Gastroesophageal sphincter (tissue), 3 donors: Measurements from ENCODE around the gene ECHS1.

Source experiments
- CTCF ChIP-seq, 4 experiments: fragments of 200-600 bp in 2 of 4; fragments of 450-650 bp in 2 of 4; sonication (generic) in 1 of 4; IDR thresholded peaks; one replicate each; pipeline ENCODE4 v1.5.1; 2017 to 2019; ENCODE audit warnings: antibody characterized with exemption in 4 of 4, mild to moderate bottlenecking in 2 of 4, moderate library complexity in 2 of 4
- EP300 ChIP-seq: sonication (generic); formaldehyde crosslinking; IDR thresholded peaks from one replicate; pipeline ENCODE4 v1.6.1; 2017; ENCODE audit warnings: antibody characterized with exemption, mild to moderate bottlenecking
- POLR2A ChIP-seq, 2 donors: fragments of 450-650 bp; IDR thresholded peaks; one replicate each; pipeline ENCODE4 v1.6.1; 2017; ENCODE audit warnings: antibody characterized with exemption in 2 of 2, mild to moderate bottlenecking in 2 of 2, moderate library complexity in 1 of 2
- POLR2AphosphoS5 ChIP-seq: sonication (generic); formaldehyde crosslinking; IDR thresholded peaks from one replicate; pipeline ENCODE4 v1.6.1; 2017; ENCODE audit warnings: antibody characterized with exemption

GRCh38 chr10:133370030-133370786 lies 2.9 kb downstream of the ECHS1 start:
- TF ChIP-seq POLR2A (IDR thresholded peaks at IDR 0.05) = no peak
- TF ChIP-seq CTCF (IDR thresholded peaks at IDR 0.05) = no peak
- no peak for TF ChIP-seq POLR2AphosphoS5
- no peak for TF ChIP-seq EP300
